Activated naive CD4-positive, alpha-beta T cell treated with anti-CD3 and anti-CD28 coated beads, Interleukin-2, amount 50 U/mL, for 16 hours (primary cell): Measurements from ENCODE around the gene DPT.

ENCODE experiments used
- DNase-seq: peaks from one replicate; pipeline ENCODE4 v3.0.0-alpha.2; 2020

DPT gene

GRCh38 chr1:168697356-168698126 lies 31.5 kb downstream of the DPT start:
- DNase-seq = no peak

DNA sequence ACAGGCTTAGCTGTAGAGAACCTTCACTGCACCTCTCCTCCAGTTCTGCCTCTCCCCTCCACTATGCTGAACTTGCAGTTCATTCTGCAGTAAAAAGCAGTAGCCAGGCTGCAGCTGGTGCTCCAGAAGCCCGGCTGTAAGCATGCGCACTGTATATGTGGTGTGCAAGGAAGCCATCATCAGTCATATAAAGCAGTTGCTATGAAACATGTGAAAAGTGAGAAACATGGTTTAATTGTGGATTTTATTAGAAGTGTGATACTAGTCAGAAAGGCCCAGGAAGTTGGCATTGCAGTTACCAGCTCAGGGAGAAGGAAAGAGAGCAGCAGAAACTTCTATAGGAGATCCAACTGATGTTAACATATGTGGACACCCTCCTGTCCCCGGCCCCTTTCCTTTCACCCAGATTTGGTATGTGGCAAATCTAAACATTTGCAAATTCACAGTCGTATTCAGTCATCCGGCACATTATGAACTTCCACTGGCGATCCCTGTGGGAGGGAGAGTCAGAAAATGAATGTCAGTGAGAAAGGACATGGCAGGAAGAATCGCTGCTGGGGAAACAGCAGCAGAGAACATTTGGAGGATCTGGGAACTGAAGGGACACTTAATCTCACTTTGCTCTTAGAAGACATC lies 32.8 kb downstream of the DPT start:
- no peak for DNase-seq

GRCh38 chr1:168693872-168694238 lies 35.2 kb downstream of the DPT start:
- no peak for DNase-seq

- no peak for DNase-seq
Observed at GRCh38 chr1:168693197-168693871, 35.7 kb downstream of the DPT start.

GRCh38 chr1:168692472-168692871 lies 36.5 kb downstream of the DPT start:
- DNase-seq = no peak

DNA sequence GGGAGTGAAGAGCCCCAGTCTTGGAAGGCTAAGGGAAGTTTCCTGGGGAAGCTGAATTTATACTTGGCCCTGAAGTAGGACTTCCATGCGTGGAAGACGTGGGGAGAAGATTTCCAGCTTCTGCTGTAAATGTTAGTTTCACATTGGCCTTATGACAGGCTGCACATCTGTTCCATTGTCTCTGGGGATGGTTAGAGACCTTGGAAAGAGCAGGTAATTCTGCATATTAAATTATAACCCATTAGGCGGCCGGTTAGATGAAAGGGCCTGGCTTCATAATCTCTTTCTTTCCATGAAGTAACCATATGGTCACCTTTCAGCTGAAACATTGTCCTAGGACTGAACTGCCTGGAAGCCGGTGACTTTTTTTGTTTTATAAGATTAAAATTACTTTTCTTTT lies 37.5 kb downstream of the DPT start:
- no peak for DNase-seq

DNA sequence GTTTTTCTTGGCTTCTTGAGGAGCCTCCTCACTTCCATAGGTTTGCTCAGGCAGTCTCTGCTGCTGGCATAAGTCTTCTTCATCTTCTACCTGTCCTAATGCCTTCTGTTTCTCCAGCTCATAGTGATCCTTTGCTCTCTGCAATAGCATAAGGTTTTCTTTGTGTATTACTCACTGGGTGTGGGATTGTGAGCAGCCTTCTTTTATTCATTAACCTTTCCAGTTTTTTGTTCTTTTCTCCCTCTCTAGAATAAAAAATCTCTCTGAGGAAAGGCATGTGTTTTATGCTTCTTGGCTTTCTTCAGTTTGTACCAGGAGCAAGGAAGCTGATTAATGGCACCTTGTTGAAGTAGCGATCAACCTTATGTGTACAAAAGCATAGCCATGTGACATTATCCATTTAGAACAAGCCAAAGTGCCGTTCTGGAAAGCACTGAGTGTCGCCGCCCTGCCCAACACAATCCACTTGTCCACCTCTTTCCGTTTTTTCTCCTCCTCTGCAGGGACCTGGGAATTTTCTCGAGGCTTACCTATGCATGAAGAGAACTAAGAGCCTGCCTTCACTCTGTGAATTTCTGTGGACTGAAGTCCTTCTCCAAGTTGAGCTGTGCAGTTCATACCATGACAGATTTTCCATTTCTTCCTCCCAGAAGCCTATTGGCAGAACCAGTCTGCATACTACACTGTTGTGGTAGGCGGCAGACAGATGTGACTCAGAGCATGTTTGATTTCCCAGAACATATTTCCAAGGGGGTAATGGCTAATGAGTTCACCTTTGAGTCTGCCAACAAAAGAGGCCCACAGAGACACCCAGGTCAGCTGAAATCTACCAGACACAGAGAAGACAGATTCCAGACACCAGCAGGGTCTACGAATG lies 39.0 kb downstream of the DPT start:
- no peak for DNase-seq

DNA sequence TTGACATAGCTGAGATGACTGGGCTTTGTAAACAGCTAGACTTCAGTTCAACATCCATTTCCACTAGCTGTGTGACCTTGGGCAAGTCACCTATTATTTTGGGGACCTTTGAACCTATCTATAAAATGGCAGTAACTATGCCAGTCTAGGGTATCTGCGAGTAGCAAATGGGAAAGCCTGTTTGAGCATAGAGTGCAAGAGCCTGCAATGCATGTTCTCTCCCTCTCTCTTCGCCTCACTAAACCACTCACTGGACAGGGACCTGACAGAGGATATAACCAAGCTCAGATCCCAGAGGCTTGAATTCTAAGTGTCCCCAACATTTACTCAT lies 39.7 kb downstream of the DPT start:
- no peak for DNase-seq

DNA sequence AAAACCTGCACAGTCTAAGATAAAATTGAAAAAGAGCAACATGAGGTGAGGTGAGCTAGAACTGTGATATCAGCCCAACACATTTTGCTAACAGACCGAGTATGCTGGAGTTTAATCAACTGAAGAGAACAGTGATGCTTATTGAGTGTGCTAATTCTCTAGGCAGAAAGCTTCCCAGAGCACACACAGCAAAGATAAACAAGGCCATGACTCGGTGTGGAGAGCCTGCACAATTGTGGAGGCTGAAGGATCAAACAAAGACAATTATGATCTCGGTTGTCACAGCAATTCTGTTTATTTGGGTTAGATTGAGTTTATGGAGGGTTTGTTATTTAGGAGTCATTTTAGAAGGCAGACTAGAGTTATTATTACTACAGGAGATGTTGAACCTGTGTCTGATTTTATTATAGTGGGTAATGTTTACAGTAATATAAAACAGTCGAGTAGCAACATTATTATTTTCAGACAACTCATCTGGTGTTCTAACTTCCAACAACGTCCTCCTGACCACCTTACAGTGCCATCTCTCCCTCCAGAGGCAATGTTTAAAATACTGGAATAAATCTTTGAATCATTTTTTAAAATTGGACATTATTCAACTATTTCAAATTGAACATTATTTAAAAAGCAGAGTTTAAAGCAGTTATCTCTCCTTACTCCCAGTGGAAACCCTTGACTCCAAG lies 40.2 kb downstream of the DPT start:
- no peak for DNase-seq

GRCh38 chr1:168687816-168688215 lies 41.2 kb downstream of the DPT start:
- DNase-seq = no peak

GRCh38 chr1:168686666-168687065 lies 42.3 kb downstream of the DPT start:
- no peak for DNase-seq

DNA sequence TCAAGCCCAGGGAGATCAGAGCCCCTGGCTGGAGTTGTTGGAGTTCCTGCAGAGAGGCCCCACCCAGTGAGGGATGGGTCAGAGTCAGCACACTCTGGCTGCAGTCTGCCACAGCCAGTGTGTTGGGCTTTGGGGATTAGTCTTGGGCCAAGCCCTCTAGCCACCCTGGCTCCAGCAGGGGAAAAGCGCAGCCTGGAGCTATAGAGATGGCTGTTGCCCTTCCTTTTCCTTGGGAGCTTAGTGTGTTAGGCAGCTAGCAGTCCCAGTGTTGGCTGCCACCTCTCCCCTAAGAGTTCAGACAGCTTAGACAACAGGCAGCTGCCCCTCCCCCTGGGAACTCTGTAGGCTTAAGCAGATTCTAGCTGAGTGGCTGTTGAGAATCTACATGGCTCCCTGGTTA lies 45.1 kb downstream of the DPT start:
- no peak for DNase-seq

- DNase-seq = no peak
Observed at GRCh38 chr1:168676861-168677260, 52.1 kb downstream of the DPT start.

- DNase-seq = no peak
Observed at GRCh38 chr1:168676029-168676812, 52.8 kb downstream of the DPT start.

DNA sequence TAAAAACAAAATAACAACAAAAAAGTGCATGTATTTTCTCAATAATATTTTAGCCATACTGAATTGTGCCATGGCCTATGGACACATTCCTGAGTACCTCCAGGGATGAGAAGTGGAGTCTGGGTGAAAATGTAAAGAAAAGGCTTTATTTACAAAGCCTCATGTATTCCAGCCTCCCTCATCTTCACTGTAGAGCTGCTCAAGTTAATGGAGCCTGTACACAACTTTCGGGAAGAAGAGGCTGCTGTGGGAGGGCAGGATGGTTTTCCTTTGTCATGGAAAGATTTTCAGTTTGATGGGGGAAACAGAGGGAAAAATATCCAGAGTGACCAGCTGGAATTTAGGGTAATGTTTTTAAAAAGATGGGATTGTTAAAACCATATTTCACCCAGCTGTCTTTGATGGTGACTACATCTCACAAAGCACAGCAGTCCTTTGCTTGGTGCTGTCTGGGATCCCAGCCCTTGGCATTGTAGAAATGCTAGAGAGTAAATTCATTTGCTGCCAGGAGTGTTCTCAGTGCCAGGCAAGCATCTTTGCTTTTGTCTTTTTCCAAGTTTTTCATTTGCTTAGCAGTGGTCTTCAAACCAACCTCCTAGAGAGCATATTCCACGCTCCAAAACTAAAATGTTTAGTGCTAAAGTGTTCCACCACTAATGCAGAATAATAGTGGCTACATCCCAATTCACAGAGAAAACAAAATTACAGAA lies 54.9 kb downstream of the DPT start:
- DNase-seq = no peak

DNA sequence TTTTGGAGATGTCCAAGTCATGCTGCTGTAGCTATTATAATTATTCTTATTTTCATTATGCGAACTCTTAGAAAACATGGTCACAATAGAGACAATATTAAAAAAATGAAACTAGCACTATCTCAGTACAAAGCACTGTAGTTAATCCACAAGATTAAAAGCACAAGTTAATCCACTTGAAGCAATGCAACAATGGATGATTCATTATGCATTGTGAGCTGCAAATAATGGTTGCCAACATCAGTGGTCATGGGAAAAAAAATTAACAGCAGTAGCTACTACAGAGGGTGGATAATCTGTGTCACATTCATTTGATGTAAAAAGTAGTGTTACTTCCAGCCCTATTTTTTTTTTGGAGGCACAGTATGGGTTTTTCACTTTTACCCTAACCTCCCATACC lies 56.7 kb downstream of the DPT start:
- DNase-seq = no peak

GRCh38 chr1:168671782-168672181 lies 57.2 kb downstream of the DPT start:
- no peak for DNase-seq

DNA sequence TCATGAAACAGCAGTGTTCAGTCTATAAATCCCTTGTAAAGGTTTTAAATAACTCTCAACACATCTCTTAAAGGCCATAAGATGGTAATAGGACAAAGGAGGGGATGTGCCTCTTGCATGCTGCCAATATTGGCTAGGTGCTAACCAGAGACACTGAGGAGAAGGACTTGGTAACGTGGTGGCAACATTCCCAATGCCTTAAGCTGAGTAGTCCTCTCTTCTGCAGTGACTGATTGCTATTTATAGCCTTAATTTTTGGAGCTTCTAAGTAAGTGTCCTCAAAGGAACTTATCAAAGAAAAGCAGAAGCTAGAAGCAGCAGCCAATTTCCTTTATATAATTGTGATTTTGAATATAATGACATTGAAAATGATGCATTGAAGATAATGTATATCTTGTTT lies 63.0 kb downstream of the DPT start:
- no peak for DNase-seq

- no peak for DNase-seq
Observed at GRCh38 chr1:168664069-168664834, 64.8 kb downstream of the DPT start.

GRCh38 chr1:168656485-168656884 lies 72.5 kb downstream of the DPT start:
- DNase-seq = no peak
